Right lobe of liver (tissue), 6 donors: Measurements from ENCODE around the gene PYGO2. TPM values are rescaled to one million over a fixed set of nuclear protein-coding genes. Genes with fewer than 3 reads are reported as not detected.
A peak's percentile ranks its signal among the peaks of the same experiment; 100 is the strongest.

Experiments
- ATAC-seq, 4 donors: fragments of 200-7000 bp; cut with Tn5 transposase; one replicate each; pipeline ENCODE4 v1.9.1; 2020; ENCODE audit warnings: mild to moderate bottlenecking in 4 of 4, moderate library complexity in 4 of 4
- DNase-seq, 3 donors: peaks; one replicate each; pipeline ENCODE4 v3.0.0-alpha.2; 2020
- H3K27ac ChIP-seq, 3 donors: fragments of 200-600 bp; one replicate each; pipeline ENCODE4 v1.8.0; 2022
- H3K27me3 ChIP-seq, 2 donors: fragments of 200-600 bp; one replicate each; pipeline ENCODE4 v1.8.0; 2022
- H3K36me3 ChIP-seq, 4 donors: fragments of 200-600 bp; sonication (generic) in 1 of 4; one replicate each; pipeline versions ENCODE4 v1.5.1 to v1.8.0; 2017 to 2022; ENCODE audit warnings: control low read depth in 1 of 4
- H3K4me1 ChIP-seq, 4 donors: fragments of 200-600 bp; sonication (generic) in 1 of 4; one replicate each; pipeline versions ENCODE4 v1.5.1 to v1.8.0; 2017 to 2022; ENCODE audit warnings: control low read depth in 1 of 4
- H3K4me3 ChIP-seq, 3 donors: fragments of 200-600 bp; one replicate each; pipeline ENCODE4 v1.8.0; 2022
- H3K9me3 ChIP-seq, 4 donors: fragments of 200-600 bp; sonication (generic) in 1 of 4; one replicate each; pipeline versions ENCODE4 v1.5.1 to v1.8.0; 2017 to 2022; ENCODE audit warnings: control low read depth in 1 of 4
- CTCF ChIP-seq, 4 donors: fragments of 200-600 bp in 3 of 4; fragments of 450-650 bp in 1 of 4; IDR thresholded peaks; one replicate each; pipeline versions ENCODE4 v1.5.1 to v1.8.0; 2016 to 2022; ENCODE audit warnings: antibody characterized with exemption in 4 of 4, mild to moderate bottlenecking in 2 of 4
- POLR2A ChIP-seq: fragments of 450-650 bp; IDR thresholded peaks from one replicate; pipeline ENCODE4 v1.6.1; 2017; ENCODE audit warnings: antibody characterized with exemption, mild to moderate bottlenecking
- WGBS: methylation state at CpG from one replicate; pipeline ENCODE4 v1.1.6; 2018; ENCODE audit warnings: low coverage, low lambda C conversion rate; ENCODE audit not compliant: insufficient coverage; ENCODE audit errors: missing lambda C conversion rate; 5-methylcytosine and 5-hydroxymethylcytosine counted together
- intact Hi-C, 2 donors: fragments of 100-400 bp; cut with DNase I; formaldehyde crosslinking; loops; one replicate each; pipeline versions ENCODE4 v1.11.2 to v1.14.1; 2022
- total RNA-seq, 6 experiments: library from RNA; depleted of rRNA in 2 of 6; stranded (reverse); fragments of >200 nt in 2 of 6; fragmentation: NEBNext Ultra II Directional in 3 of 6; extraction: Animal tissue kit (Norgen Biotek cat#: 25700) in 3 of 6; gene quantifications; one replicate each; pipeline versions ENCODE4 v1.1.0 to v1.2.4, GENCODE V29; 2016 to 2023
- donor health status: DM: no; HTN: yes; CAD: no.
- donor health status: DM: no; HTN: no; CAD: no.
- donor health status: DM: no; HTN: no; CAD: no.
- donor health status: DM: no; HTN: yes; CAD: no.
- donor health status: DM: no; HTN: yes; CAD: no.

Gene PYGO2
- total RNA-seq, 6 experiments from 2014 or later: 9.1 to 13.5 (median 10.9) TPM

DNA sequence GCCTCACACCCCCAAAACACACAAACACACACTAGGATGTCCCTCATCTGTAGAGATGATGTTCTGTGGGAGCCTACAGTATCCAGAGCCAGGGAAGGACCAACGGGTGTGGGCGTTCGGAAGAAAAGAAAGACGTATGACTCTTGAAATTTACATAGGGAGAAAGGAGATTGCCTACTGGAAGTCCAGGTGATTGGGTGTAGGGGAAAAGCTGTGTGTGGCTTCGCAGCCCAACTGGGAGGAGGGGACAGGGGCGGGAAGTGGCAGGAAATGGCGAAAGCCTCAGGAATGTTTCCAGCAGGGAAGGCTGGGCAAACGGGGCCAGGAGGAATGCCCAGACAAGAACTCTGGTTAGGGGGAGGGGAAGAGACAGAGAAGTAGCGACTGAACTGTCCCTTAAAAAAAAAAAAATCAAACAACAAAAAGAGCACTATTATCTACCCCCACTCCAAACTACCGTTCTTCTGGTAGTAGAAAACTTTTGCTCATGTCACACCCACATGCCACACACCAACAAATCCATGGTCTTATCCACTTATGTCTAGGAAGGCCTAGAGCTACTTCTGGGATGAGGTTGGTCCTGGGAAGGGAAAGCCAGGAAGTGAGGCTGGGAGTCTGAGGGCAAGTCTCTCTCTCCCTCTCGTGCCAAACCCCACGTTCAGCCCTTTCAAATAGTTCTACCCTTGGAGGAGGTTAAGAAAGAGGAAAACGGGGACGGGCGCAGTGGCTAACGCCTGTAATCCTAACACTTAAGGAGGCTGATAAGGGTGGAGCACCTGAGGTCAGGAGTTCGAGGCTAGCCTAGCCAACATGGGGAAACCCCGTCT lies 11.1 kb upstream of the PYGO2 start:
- H3K27me3 ChIP-seq: no peaks in the 10 kb centered on the region
- intact Hi-C loops: no loop called here
- DNase-seq: peak; percentile 88 to 91 (median 90)
- H3K9me3 ChIP-seq: no peaks in the 10 kb centered on the region
- ATAC-seq: peak; percentile 35 to 51 (median 41)
- peak overlapping the region; percentile 98 to 99 (median 99) for H3K27ac ChIP-seq
- 10% methylated on average over 18 of the region's 18 CpGs for WGBS
- peak overlapping the region; percentile 63 to 83 (median 65) for H3K4me3 ChIP-seq
- peaks cover 0 to 38% (median 14%) of the 10 kb centered on the region in 4 donors for H3K4me1 ChIP-seq
- no peak for TF ChIP-seq CTCF (IDR thresholded peaks at IDR 0.05)
- TF ChIP-seq POLR2A: peak; percentile 82
- peaks cover 0 to 9% (median 4%) of the 10 kb centered on the region in 4 donors for H3K36me3 ChIP-seq

- Histone ChIP-seq H3K4me1 (peaks cover 0 to 38% (median 14%) of the 10 kb centered on the region in 4 donors), H3K4me3 (peak overlapping the region; percentile 63 to 83 (median 65)), H3K27ac (peak overlapping the region; percentile 98 to 99 (median 99)), H3K27me3 (no peaks in the 10 kb centered on the region), H3K36me3 (peaks cover 0 to 15% (median 7%) of the 10 kb centered on the region in 4 donors), H3K9me3 (no peaks in the 10 kb centered on the region)
- no peak for DNase-seq
- 33% methylated on average over 3 of the region's 3 CpGs for WGBS
- ATAC-seq: no peak
- TF ChIP-seq CTCF (IDR thresholded peaks at IDR 0.05) (no peak), POLR2A (no peak)
- intact Hi-C loops: no loop called here
Observed at GRCh38 chr1:154972213-154972516, 10.6 kb upstream of the PYGO2 start.

GRCh38 chr1:154971341-154971998 lies 9.9 kb upstream of the PYGO2 start:
- Histone ChIP-seq H3K36me3 (peaks cover 0 to 22% (median 11%) of the 10 kb centered on the region in 4 donors), H3K27me3 (no peaks in the 10 kb centered on the region), H3K4me1 (peaks cover 0 to 36% (median 14%) of the 10 kb centered on the region in 4 donors), H3K9me3 (no peaks in the 10 kb centered on the region), H3K4me3 (peak overlapping the region; percentile 63 to 83 (median 65)), H3K27ac (peak overlapping the region; percentile 98 to 99 (median 99))
- TF ChIP-seq POLR2A: no peak
- no peak for TF ChIP-seq CTCF (IDR thresholded peaks at IDR 0.05)
- WGBS: 22% methylated on average over 8 of the region's 10 CpGs
- ATAC-seq (no peak), DNase-seq (peak in 2 of 3 donors; percentile 52 to 69)
- intact Hi-C loops: no loop called here

DNA sequence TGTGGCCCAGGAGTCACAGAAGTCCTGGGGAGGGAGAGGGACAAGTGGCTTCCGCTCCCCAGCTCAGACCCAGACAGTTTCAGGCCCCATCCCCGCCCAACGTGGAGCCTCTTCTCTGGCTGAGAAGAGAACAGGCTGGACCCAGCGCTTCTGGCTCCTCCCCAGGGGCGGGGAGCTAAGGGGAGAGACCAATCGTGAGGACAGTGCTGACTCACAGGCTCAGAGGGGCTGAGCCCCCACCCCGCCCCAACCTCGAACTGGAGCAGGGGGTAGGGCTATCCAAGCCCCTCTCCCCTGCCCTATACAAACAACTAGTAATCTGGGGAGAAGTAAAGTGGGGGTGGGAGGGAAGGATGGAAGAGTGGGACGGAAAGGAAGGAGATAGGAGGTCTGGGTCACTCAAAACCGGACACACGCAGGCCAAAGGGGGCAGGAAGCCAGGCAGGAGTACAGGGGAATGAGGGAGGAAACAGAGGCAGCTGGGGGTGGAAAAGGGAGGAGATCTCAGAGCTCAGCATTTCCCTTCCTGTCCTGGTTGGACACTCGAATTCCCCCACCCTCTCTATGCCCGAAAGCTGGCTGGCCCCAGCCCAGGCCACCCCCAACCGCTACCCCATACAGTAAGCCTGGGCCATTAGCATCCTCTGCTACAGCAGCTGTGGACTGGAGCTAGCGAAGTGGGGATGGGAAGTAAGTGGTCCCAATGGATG lies 9.2 kb upstream of the PYGO2 start, which contains the start of gene SHC1:
Gene SHC1 (minus strand): TSS at position 117 of the 710 bp plus-strand sequence. CDS start 221 bp downstream, outside the sequence.
- peak within 1 kb of the TSS; percentile 98 to 99 (median 99) for H3K27ac ChIP-seq
- H3K4me1 ChIP-seq: peaks cover 0 to 30% (median 14%) of the 10 kb centered on the region in 4 donors
- intact Hi-C loops: no loop called here
- DNase-seq: peak; percentile 90 to 94 (median 92)
- ATAC-seq: peak; percentile 32 to 47 (median 40)
- H3K36me3 ChIP-seq: peaks cover 0 to 29% (median 15%) of the 10 kb centered on the region in 4 donors
- no peak for TF ChIP-seq CTCF (IDR thresholded peaks at IDR 0.05)
- peak; percentile 97 for TF ChIP-seq POLR2A
- no peaks in the 10 kb centered on the region for H3K9me3 ChIP-seq
- H3K4me3 ChIP-seq: peak within 1 kb of the TSS; percentile 63 to 83 (median 65)
- WGBS: 15% methylated on average over 6 of the region's 15 CpGs
- H3K27me3 ChIP-seq: no peaks in the 10 kb centered on the region
